HCT116 (cell line): ENCODE results near the gene TENM3. TPM values are rescaled to one million over a fixed set of nuclear protein-coding genes. Genes with fewer than 3 reads are reported as not detected.

ENCODE experiments used
- ATAC-seq: fragments of 200-7000 bp; cut with Tn5 transposase; 2 replicates; pipeline ENCODE4 v1.9.1; 2020; ENCODE audit warnings: mild to moderate bottlenecking, moderate library complexity
- BruUV-seq: library from RNA; stranded (reverse); fragments of 400-500 nt; replicated peaks from 2 replicates; lab custom pipeline; 2021; lab: Mats Ljungman, UMichigan
- CTCF ChIA-PET: fragments of 300-600 bp; sonication (Branson Sonifier 250); formaldehyde crosslinking; loops from one replicate; lab custom pipeline; 2021; ENCODE audit warnings: antibody characterized with exemption; lab: Charles Lee
- POLR2A ChIA-PET: fragments of 300-600, 350-600 bp; sonication (Branson Sonifier 250); formaldehyde crosslinking; loops from one replicate; lab custom pipeline; 2021; ENCODE audit warnings: antibody characterized with exemption; lab: Charles Lee
- RAD21 ChIA-PET, 2 experiments: fragments of 300-600 bp; sonication (Branson Sonifier 250); formaldehyde crosslinking; loops; one replicate each; lab custom pipeline; 2023; ENCODE audit warnings: low total read pairs in 2 of 2; ENCODE audit not compliant: uncharacterized antibody in 2 of 2, unreplicated experiment in 2 of 2, low non-redundant PET in 1 of 2; lab: Charles Lee
- DNase-seq: peaks from one replicate; pipeline ENCODE4 v3.0.0-alpha.2; 2010; ENCODE audit warnings: low read depth, low spot score
- H2AFZ ChIP-seq: fragments of 200-600 bp; shearing (Covaris generic), sonication (generic); 2 replicates; pipeline ENCODE4 v1.6.1; 2017; ENCODE audit warnings: low read depth, mixed run types, mixed read lengths, antibody characterized with exemption, low read length; ENCODE audit not compliant: poor library complexity, severe bottlenecking
- H3K27ac ChIP-seq: 2 replicates; pipeline ENCODE4 v1.5.1; 2012; ENCODE audit warnings: low read depth, low read length
- H3K27me3 ChIP-seq: fragments of 200-600 bp; sonication (generic); 2 replicates; pipeline ENCODE4 v1.6.1; 2016; ENCODE audit warnings: mixed run types, low read length, mixed read lengths; ENCODE audit not compliant: insufficient read depth
- H3K36me3 ChIP-seq, 2 experiments: fragments of 200-500 bp in 1 of 2; fragments of 200-600 bp in 1 of 2; sonication (Bioruptor generic) in 1 of 2; sonication (generic) in 1 of 2; 2 replicates each; pipeline versions ENCODE4 v1.5.1 to v1.6.1; 2014 to 2016; ENCODE audit warnings: low read length in 2 of 2, inconsistent platforms in 1 of 2, mixed read lengths in 1 of 2, mixed run types in 1 of 2; ENCODE audit not compliant: insufficient read depth in 2 of 2, control insufficient read depth in 1 of 2
- H3K4me1 ChIP-seq, 2 experiments: fragments of 200-600 bp in 1 of 2; sonication (generic) in 1 of 2; 2 replicates each; pipeline versions ENCODE4 v1.5.1 to v1.6.1; 2012 to 2017; ENCODE audit warnings: low read length in 2 of 2, inconsistent platforms in 1 of 2, mild to moderate bottlenecking in 1 of 2, mixed read lengths in 1 of 2, mixed run types in 1 of 2, moderate library complexity in 1 of 2; ENCODE audit not compliant: insufficient read depth in 2 of 2, control insufficient read depth in 1 of 2
- H3K4me2 ChIP-seq: fragments of 200-600 bp; sonication (generic); 2 replicates; pipeline ENCODE4 v1.6.1; 2017; ENCODE audit warnings: mixed run types, low read length, mixed read lengths
- H3K4me3 ChIP-seq, 2 experiments: fragments of 200-600 bp in 1 of 2; sonication (generic) in 1 of 2; replicated peaks in 1 of 2; 2 replicates each; pipeline ENCODE4 v1.5.1; 2011 to 2016; ENCODE audit warnings: low read length in 2 of 2, control low read depth in 1 of 2, low read depth in 1 of 2, mild to moderate bottlenecking in 1 of 2, mixed read lengths in 1 of 2, mixed run types in 1 of 2
- H3K79me2 ChIP-seq: fragments of 200-600 bp; sonication (generic); 2 replicates; pipeline ENCODE4 v1.6.1; 2017; ENCODE audit warnings: mild to moderate bottlenecking, mixed run types, low read length, moderate library complexity, mixed read lengths; ENCODE audit not compliant: insufficient read depth
- H3K9ac ChIP-seq: fragments of 200-600 bp; sonication (generic); 2 replicates; pipeline ENCODE4 v1.6.1; 2016; ENCODE audit warnings: low read length, mixed read lengths
- H3K9me2 ChIP-seq: fragments of 200-600 bp; sonication (generic), shearing (Covaris generic); 2 replicates; pipeline ENCODE4 v1.6.1; 2017; ENCODE audit warnings: mixed run types, mild to moderate bottlenecking, moderate library complexity; ENCODE audit not compliant: insufficient read depth
- H3K9me3 ChIP-seq, 2 experiments: fragments of 200-500 bp in 1 of 2; fragments of 200-600 bp in 1 of 2; sonication (Bioruptor generic) in 1 of 2; sonication (generic) in 1 of 2; 2 replicates each; pipeline ENCODE4 v1.6.1; 2014 to 2017; ENCODE audit warnings: low read length in 2 of 2, mixed read lengths in 2 of 2, inconsistent platforms in 1 of 2, low read depth in 1 of 2, mild to moderate bottlenecking in 1 of 2, mixed run types in 1 of 2, moderate library complexity in 1 of 2; ENCODE audit not compliant: control insufficient read depth in 1 of 2, insufficient read depth in 1 of 2
- H4K20me1 ChIP-seq: fragments of 200-600 bp; sonication (generic), shearing (Covaris generic); 2 replicates; pipeline ENCODE4 v1.6.1; 2017; ENCODE audit warnings: mixed run types, mild to moderate bottlenecking, moderate library complexity; ENCODE audit not compliant: insufficient read depth
- CBX3 ChIP-seq: IDR thresholded peaks from 2 replicates; pipeline ENCODE4 v1.6.1; 2012; ENCODE audit warnings: low read depth
- CEBPB ChIP-seq: IDR thresholded peaks from 2 replicates; pipeline ENCODE4 v1.6.1; 2012; ENCODE audit warnings: low read depth
- EGR1 ChIP-seq: IDR thresholded peaks from 2 replicates; pipeline ENCODE4 v1.6.1; 2012; ENCODE audit warnings: low read depth
- FOSL1 ChIP-seq: IDR thresholded peaks from 2 replicates; pipeline ENCODE4 v1.6.1; 2012; ENCODE audit warnings: low read depth
- ZFX ChIP-seq: fragments of 450-650 bp; IDR thresholded peaks from 2 replicates; pipeline ENCODE4 v1.6.1; 2017
- intact Hi-C: fragments of 100-400 bp; cut with micrococcal nuclease; formaldehyde crosslinking; loops from 2 replicates; pipeline ENCODE4 v1.10.0; 2022
- total RNA-seq: library from RNA; stranded (reverse); gene quantifications from one replicate; pipeline ENCODE4 v1.2.1, GENCODE V29; 2021; ENCODE audit not compliant: unreplicated experiment
- TF ChIP-seq, protein P1 (sequence below): IDR thresholded peaks from 2 replicates; pipeline ENCODE4 v1.6.1; 2011; ENCODE audit warnings: mild to moderate bottlenecking, low read length, moderate library complexity; ENCODE audit not compliant: insufficient replicate concordance; ENCODE audit errors: extremely low read depth
- TF ChIP-seq, protein P2 (sequence below), 3 experiments: fragments of 200-600 bp in 1 of 3; sonication (generic) in 1 of 3; IDR thresholded peaks in 2 of 3; conservative IDR thresholded peaks in 1 of 3; 2 replicates each; pipeline ENCODE4 v1.5.1; 2012 to 2017; ENCODE audit warnings: low read depth in 2 of 3, low read length in 2 of 3, antibody characterized with exemption in 1 of 3, borderline replicate concordance in 1 of 3, control low read depth in 1 of 3, mild to moderate bottlenecking in 1 of 3, mixed read lengths in 1 of 3, mixed run types in 1 of 3, moderate library complexity in 1 of 3; ENCODE audit not compliant: insufficient read depth in 1 of 3
- TF ChIP-seq, protein P3 (sequence below): IDR thresholded peaks from 2 replicates; pipeline ENCODE4 v1.6.1; 2012

TENM3 gene
- total RNA-seq, 1 experiment from 2014 or later, result 0.54 TPM

DNA sequence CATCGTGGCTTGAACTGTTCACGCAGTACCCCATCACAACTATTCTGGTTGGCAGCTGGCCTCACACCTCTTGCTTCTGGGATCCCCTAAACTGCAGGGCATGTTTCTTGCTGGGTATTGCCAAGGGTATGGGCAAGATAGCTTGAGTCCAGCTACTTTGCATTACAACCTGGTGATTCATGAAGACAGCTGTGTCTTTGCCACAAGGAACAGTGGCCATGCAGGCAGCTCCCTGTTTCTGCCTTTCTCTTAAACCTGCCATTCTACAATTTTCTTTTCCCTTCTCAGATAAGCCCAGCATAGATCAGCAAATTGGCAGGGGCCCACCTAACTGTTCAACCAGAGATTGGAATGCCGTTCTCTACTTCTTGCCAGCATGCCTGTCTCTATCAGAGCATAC is 42.8 kb downstream of the TENM3 start:
- no peaks in the 10 kb centered on the region for H3K79me2 ChIP-seq
- no peaks in the 10 kb centered on the region for H3K27me3 ChIP-seq
- POLR2A ChIA-PET, result no interaction called here
- H3K4me1 ChIP-seq, result no peaks in the 10 kb centered on the region
- intact Hi-C loops, result no loop called here
- TF ChIP-seq CBX3 (no peak), EGR1 (no peak), CEBPB (no peak), ZFX (no peak), FOSL1 (no peak)
- TF ChIP-seq, protein P1, sequence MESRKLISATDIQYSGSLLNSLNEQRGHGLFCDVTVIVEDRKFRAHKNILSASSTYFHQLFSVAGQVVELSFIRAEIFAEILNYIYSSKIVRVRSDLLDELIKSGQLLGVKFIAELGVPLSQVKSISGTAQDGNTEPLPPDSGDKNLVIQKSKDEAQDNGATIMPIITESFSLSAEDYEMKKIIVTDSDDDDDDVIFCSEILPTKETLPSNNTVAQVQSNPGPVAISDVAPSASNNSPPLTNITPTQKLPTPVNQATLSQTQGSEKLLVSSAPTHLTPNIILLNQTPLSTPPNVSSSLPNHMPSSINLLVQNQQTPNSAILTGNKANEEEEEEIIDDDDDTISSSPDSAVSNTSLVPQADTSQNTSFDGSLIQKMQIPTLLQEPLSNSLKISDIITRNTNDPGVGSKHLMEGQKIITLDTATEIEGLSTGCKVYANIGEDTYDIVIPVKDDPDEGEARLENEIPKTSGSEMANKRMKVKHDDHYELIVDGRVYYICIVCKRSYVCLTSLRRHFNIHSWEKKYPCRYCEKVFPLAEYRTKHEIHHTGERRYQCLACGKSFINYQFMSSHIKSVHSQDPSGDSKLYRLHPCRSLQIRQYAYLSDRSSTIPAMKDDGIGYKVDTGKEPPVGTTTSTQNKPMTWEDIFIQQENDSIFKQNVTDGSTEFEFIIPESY, result no peak
- TF ChIP-seq, protein P2, sequence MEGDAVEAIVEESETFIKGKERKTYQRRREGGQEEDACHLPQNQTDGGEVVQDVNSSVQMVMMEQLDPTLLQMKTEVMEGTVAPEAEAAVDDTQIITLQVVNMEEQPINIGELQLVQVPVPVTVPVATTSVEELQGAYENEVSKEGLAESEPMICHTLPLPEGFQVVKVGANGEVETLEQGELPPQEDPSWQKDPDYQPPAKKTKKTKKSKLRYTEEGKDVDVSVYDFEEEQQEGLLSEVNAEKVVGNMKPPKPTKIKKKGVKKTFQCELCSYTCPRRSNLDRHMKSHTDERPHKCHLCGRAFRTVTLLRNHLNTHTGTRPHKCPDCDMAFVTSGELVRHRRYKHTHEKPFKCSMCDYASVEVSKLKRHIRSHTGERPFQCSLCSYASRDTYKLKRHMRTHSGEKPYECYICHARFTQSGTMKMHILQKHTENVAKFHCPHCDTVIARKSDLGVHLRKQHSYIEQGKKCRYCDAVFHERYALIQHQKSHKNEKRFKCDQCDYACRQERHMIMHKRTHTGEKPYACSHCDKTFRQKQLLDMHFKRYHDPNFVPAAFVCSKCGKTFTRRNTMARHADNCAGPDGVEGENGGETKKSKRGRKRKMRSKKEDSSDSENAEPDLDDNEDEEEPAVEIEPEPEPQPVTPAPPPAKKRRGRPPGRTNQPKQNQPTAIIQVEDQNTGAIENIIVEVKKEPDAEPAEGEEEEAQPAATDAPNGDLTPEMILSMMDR (IDR thresholded peaks at IDR 0.05 in 2 of 3, conservative IDR thresholded peaks at IDR 0.05 in 1 of 3; ENCODE audit: borderline replicate concordance in 1 of 3, insufficient read depth in 1 of 3, low read depth in 2 of 3, low read length in 2 of 3), result no peak
- TF ChIP-seq, protein P3, sequence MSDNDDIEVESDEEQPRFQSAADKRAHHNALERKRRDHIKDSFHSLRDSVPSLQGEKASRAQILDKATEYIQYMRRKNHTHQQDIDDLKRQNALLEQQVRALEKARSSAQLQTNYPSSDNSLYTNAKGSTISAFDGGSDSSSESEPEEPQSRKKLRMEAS, result no peak
- no peaks in the 10 kb centered on the region for H3K9me3 ChIP-seq
- CTCF ChIA-PET, result no interaction called here
- ATAC-seq (no peak), DNase-seq (no peak)
- no peak overlapping the region for H3K4me2 ChIP-seq
- no peaks in the 10 kb centered on the region for H4K20me1 ChIP-seq
- no peaks in the 10 kb centered on the region for H3K36me3 ChIP-seq
- no peaks in the 10 kb centered on the region for H3K9me2 ChIP-seq
- H2AFZ ChIP-seq, result no peak overlapping the region
- RAD21 ChIA-PET, result no interaction called here
- no TSS peak for BruUV-seq
- H3K9ac ChIP-seq, result no peak overlapping the region
- H3K27ac ChIP-seq, result no peak overlapping the region
- no peak overlapping the region for H3K4me3 ChIP-seq
